ENCODE data around the gene POTEB3.
"Not testable (repeated sequence)": the region's sequence is repeated elsewhere in the genome, so short reads cannot be mapped to it uniquely, and the experiment has no call there.

DNA sequence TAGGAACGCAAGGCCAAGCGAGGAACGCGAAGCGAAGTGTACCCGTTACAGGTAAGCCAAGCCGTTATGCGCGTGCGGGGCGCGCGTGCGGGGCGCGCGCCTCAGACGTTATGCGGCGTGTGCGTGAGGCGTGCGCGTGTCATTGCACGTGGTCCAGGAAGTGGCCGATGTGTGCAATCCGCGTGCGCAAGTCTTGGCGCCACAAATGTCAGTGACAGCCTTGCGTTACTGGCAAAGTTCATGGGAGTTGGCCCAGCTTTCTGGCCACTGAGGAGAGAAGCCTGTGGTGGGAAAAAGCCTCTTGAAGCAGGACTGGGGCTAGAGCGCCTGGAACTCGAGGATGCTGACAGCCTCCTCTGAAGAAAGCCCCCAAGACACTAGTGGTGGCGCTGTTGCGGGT is at the start of gene POTEB3:
- not testable (repeated sequence) for TF ChIP-seq POLR2AphosphoS5 (IDR thresholded peaks at IDR 0.05; ENCODE audit: low read depth, low read length); SIN3A (IDR thresholded peaks at IDR 0.05; ENCODE audit: borderline replicate concordance, insufficient read depth, low read length)

Measured in PFSK-1 (cell line).